GM21576 (cell line): Measurements from ENCODE around the gene TTC28.

Source experiments
- ATAC-seq: cut with Tn5 transposase; IDR thresholded peaks from one replicate; pipeline ENCODE4 v1.9.1; 2021; ENCODE audit warnings: mild to moderate bottlenecking, moderate library complexity; ENCODE audit not compliant: unreplicated experiment

The TTC28 gene

GRCh38 chr22:27961680-27962079 is 718.0 kb downstream of the TTC28 start:
- ATAC-seq: no peak

GRCh38 chr22:27961182-27961581 is 718.5 kb downstream of the TTC28 start:
- no peak for ATAC-seq

- ATAC-seq: no peak
These were observed 720.1 kb downstream of the TTC28 start for GRCh38 chr22:27959335-27960090.

- ATAC-seq: no peak
These were observed 726.9 kb downstream of the TTC28 start for GRCh38 chr22:27952779-27953178.

- ATAC-seq: no peak
These were observed 727.5 kb downstream of the TTC28 start for GRCh38 chr22:27952091-27952490.

GRCh38 chr22:27949421-27949820 is 730.2 kb downstream of the TTC28 start:
- no peak for ATAC-seq

- no peak for ATAC-seq
These were observed 731.1 kb downstream of the TTC28 start for GRCh38 chr22:27948569-27948968.

- no peak for ATAC-seq
These were observed 732.2 kb downstream of the TTC28 start for GRCh38 chr22:27947448-27947847.

GRCh38 chr22:27941143-27941542 is 738.5 kb downstream of the TTC28 start:
- no peak for ATAC-seq

GRCh38 chr22:27937453-27937852 is 742.2 kb downstream of the TTC28 start:
- no peak for ATAC-seq

GRCh38 chr22:27935897-27936296 is 743.7 kb downstream of the TTC28 start:
- no peak for ATAC-seq

GRCh38 chr22:27934069-27934468 is 745.6 kb downstream of the TTC28 start:
- ATAC-seq: no peak

GRCh38 chr22:27933186-27933983 is 746.3 kb downstream of the TTC28 start:
- no peak for ATAC-seq

GRCh38 chr22:27930331-27931060 is 749.1 kb downstream of the TTC28 start:
- ATAC-seq: no peak
